ENCODE results near the gene FBLN5.

DNA sequence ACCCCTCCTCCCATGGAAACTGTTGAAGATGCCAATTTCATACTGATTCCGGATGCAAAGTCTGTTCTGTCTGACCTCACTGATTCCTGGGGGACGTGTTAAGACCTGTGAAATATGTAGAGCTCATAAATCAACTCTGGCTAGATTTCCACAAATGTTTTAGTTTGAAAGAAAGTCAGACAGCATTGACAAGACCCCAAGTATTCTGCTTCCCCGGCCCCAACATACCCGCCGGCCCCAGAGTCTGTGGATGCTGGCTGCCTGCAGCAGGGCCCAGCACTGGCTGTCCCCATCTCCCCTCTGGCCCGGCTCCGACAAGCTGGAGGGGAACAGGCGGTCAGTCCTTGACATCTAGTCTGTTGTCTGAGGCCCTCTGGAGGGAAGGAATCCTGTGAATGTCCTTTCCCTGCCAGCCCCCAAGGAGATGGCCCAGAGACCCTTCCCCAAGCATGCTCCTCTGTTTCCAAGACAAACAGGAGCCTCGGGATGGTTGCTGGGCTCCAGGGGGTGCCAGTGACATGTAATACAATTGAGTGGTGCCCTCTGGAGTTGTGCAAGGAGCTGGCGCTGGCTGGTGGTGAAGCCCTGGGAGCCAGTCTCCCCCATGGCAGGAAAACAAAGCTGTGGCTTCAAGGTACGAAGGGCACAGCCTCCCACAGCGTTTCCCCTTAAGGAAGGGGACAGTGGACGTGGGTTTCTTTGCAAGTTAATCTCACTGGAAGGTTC, 22.3 kb downstream of the FBLN5 start:
- TF ChIP-seq, protein P1, sequence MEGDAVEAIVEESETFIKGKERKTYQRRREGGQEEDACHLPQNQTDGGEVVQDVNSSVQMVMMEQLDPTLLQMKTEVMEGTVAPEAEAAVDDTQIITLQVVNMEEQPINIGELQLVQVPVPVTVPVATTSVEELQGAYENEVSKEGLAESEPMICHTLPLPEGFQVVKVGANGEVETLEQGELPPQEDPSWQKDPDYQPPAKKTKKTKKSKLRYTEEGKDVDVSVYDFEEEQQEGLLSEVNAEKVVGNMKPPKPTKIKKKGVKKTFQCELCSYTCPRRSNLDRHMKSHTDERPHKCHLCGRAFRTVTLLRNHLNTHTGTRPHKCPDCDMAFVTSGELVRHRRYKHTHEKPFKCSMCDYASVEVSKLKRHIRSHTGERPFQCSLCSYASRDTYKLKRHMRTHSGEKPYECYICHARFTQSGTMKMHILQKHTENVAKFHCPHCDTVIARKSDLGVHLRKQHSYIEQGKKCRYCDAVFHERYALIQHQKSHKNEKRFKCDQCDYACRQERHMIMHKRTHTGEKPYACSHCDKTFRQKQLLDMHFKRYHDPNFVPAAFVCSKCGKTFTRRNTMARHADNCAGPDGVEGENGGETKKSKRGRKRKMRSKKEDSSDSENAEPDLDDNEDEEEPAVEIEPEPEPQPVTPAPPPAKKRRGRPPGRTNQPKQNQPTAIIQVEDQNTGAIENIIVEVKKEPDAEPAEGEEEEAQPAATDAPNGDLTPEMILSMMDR (IDR thresholded peaks at IDR 0.05; ENCODE audit: low read depth, low read length) = 0 out of 2 replicates have a peak, but pooled peaks have one; percentile 10
- no peak for TF ChIP-seq EZH2phosphoT487 (IDR thresholded peaks at IDR 0.05; ENCODE audit: low read depth)
